IPS-15b (cell line): ENCODE results near the gene ARHGAP15.

Source experiments
- H3K27me3 ChIP-seq: one replicate; pipeline ENCODE4 v1.6.1; 2013; ENCODE audit warnings: low read length; ENCODE audit not compliant: control insufficient read depth, insufficient read depth
- H3K36me3 ChIP-seq: one replicate; pipeline ENCODE4 v1.6.1; 2013; ENCODE audit warnings: low read length; ENCODE audit not compliant: control insufficient read depth, insufficient read depth
- H3K4me1 ChIP-seq: one replicate; pipeline ENCODE4 v1.6.1; 2013; ENCODE audit warnings: mild to moderate bottlenecking, low read length; ENCODE audit not compliant: control insufficient read depth, insufficient read depth
- H3K4me3 ChIP-seq: one replicate; pipeline ENCODE4 v1.5.1; 2013; ENCODE audit warnings: low read depth, low read length
- H3K9ac ChIP-seq: one replicate; pipeline ENCODE4 v1.6.1; 2013; ENCODE audit warnings: low read depth, mild to moderate bottlenecking, low read length
- H3K9me3 ChIP-seq: one replicate; pipeline ENCODE4 v1.6.1; 2013; ENCODE audit warnings: mild to moderate bottlenecking, low read length; ENCODE audit not compliant: control insufficient read depth, insufficient read depth

The ARHGAP15 gene

GRCh38 chr2:143428700-143429099 is 299.5 kb downstream of the ARHGAP15 start:
- no peaks in the 10 kb centered on the region for H3K4me1 ChIP-seq
- no peak overlapping the region for H3K4me3 ChIP-seq
- H3K9me3 ChIP-seq = no peaks in the 10 kb centered on the region
- no peak overlapping the region for H3K9ac ChIP-seq
- H3K36me3 ChIP-seq = no peaks in the 10 kb centered on the region
- no peaks in the 10 kb centered on the region for H3K27me3 ChIP-seq

- no peaks in the 10 kb centered on the region for H3K4me1 ChIP-seq
- no peaks in the 10 kb centered on the region for H3K36me3 ChIP-seq
- no peaks in the 10 kb centered on the region for H3K9me3 ChIP-seq
- H3K4me3 ChIP-seq = no peak overlapping the region
- no peaks in the 10 kb centered on the region for H3K27me3 ChIP-seq
- H3K9ac ChIP-seq = no peak overlapping the region
Measured at GRCh38 chr2:143429932-143430679, 300.9 kb downstream of the ARHGAP15 start.

GRCh38 chr2:143431316-143431715 is 302.1 kb downstream of the ARHGAP15 start:
- H3K9ac ChIP-seq = no peak overlapping the region
- H3K4me1 ChIP-seq = no peaks in the 10 kb centered on the region
- H3K4me3 ChIP-seq = no peak overlapping the region
- no peaks in the 10 kb centered on the region for H3K36me3 ChIP-seq
- no peaks in the 10 kb centered on the region for H3K9me3 ChIP-seq
- H3K27me3 ChIP-seq = no peaks in the 10 kb centered on the region

- Histone ChIP-seq H3K36me3 (no peaks in the 10 kb centered on the region), H3K27me3 (no peaks in the 10 kb centered on the region), H3K9ac (no peak overlapping the region), H3K9me3 (no peaks in the 10 kb centered on the region), H3K4me3 (no peak overlapping the region), H3K4me1 (no peaks in the 10 kb centered on the region)
Measured at GRCh38 chr2:143433251-143433650, 304.0 kb downstream of the ARHGAP15 start.

GRCh38 chr2:143433840-143434239 is 304.6 kb downstream of the ARHGAP15 start:
- Histone ChIP-seq H3K4me3 (no peak overlapping the region), H3K9ac (no peak overlapping the region), H3K27me3 (no peaks in the 10 kb centered on the region), H3K36me3 (no peaks in the 10 kb centered on the region), H3K4me1 (no peaks in the 10 kb centered on the region), H3K9me3 (no peaks in the 10 kb centered on the region)

- Histone ChIP-seq H3K9me3 (no peaks in the 10 kb centered on the region), H3K4me1 (no peaks in the 10 kb centered on the region), H3K27me3 (no peaks in the 10 kb centered on the region), H3K9ac (no peak overlapping the region), H3K36me3 (no peaks in the 10 kb centered on the region), H3K4me3 (no peak overlapping the region)
Measured at GRCh38 chr2:143434445-143434844, 305.2 kb downstream of the ARHGAP15 start.

- Histone ChIP-seq H3K9me3 (no peaks in the 10 kb centered on the region), H3K36me3 (no peaks in the 10 kb centered on the region), H3K4me3 (no peak overlapping the region), H3K9ac (no peak overlapping the region), H3K27me3 (no peaks in the 10 kb centered on the region), H3K4me1 (no peaks in the 10 kb centered on the region)
Measured at GRCh38 chr2:143435131-143435530, 305.9 kb downstream of the ARHGAP15 start.

- Histone ChIP-seq H3K4me1 (no peaks in the 10 kb centered on the region), H3K36me3 (no peaks in the 10 kb centered on the region)
Measured at GRCh38 chr2:143436951-143437350, 307.7 kb downstream of the ARHGAP15 start.

GRCh38 chr2:143440411-143441012 is 311.3 kb downstream of the ARHGAP15 start:
- Histone ChIP-seq H3K4me3 (no peak overlapping the region), H3K27me3 (no peaks in the 10 kb centered on the region), H3K9me3 (no peaks in the 10 kb centered on the region), H3K4me1 (no peaks in the 10 kb centered on the region), H3K36me3 (no peaks in the 10 kb centered on the region), H3K9ac (no peak overlapping the region)

More at GRCh38 chr2:143436951-143437350, 307.7 kb downstream of the ARHGAP15 start:
- H3K27me3 ChIP-seq = no peaks in the 10 kb centered on the region
- H3K9me3 ChIP-seq = no peaks in the 10 kb centered on the region
- H3K9ac ChIP-seq = no peak overlapping the region
- no peak overlapping the region for H3K4me3 ChIP-seq

GRCh38 chr2:143442193-143442592 is 313.0 kb downstream of the ARHGAP15 start:
- H3K4me1 ChIP-seq = no peaks in the 10 kb centered on the region
- H3K4me3 ChIP-seq = no peak overlapping the region
- no peaks in the 10 kb centered on the region for H3K27me3 ChIP-seq
- H3K36me3 ChIP-seq = no peaks in the 10 kb centered on the region
- H3K9ac ChIP-seq = no peak overlapping the region
- H3K9me3 ChIP-seq = no peaks in the 10 kb centered on the region

- Histone ChIP-seq H3K36me3 (no peaks in the 10 kb centered on the region), H3K4me3 (no peak overlapping the region), H3K9ac (no peak overlapping the region), H3K27me3 (no peaks in the 10 kb centered on the region), H3K9me3 (no peaks in the 10 kb centered on the region), H3K4me1 (no peaks in the 10 kb centered on the region)
Measured at GRCh38 chr2:143451642-143452281, 322.5 kb downstream of the ARHGAP15 start.
